Epithelial cell of proximal tubule (primary cell): Measurements from ENCODE around the gene HK1. TPM values are rescaled to one million over a fixed set of nuclear protein-coding genes. Genes with fewer than 3 reads are reported as not detected.
"Not testable (repeated sequence)": the region's sequence is repeated elsewhere in the genome, so short reads cannot be mapped to it uniquely, and the experiment has no call there.

Source experiments
- DNase-seq: peaks from one replicate; pipeline ENCODE4 v3.0.0-alpha.2; 2011; ENCODE audit warnings: low read depth
- H3K4me3 ChIP-seq: 2 replicates; pipeline ENCODE4 v1.5.1; 2011; ENCODE audit warnings: low read depth, mild to moderate bottlenecking, low read length
- CTCF ChIP-seq: conservative IDR thresholded peaks from 2 replicates; pipeline ENCODE4 v1.5.1; 2012; ENCODE audit warnings: low read depth, mild to moderate bottlenecking, low read length
- total RNA-seq: library from RNA; depleted of rRNA; stranded (reverse); fragments of >200 nt; gene quantifications from 2 replicates; pipeline ENCODE4 v1.2.3, GENCODE V29; 2015

HK1 gene
- total RNA-seq, 1 donor from 2014 or later, result 84.4 TPM

GRCh38 chr10:69327463-69328379 lies 49.4 kb downstream of the HK1 start:
- peak overlapping the region; percentile 50 for H3K4me3 ChIP-seq
- no peak for TF ChIP-seq CTCF
- DNase-seq, result peak; percentile 59

GRCh38 chr10:69328380-69328735 lies 50.1 kb downstream of the HK1 start:
- H3K4me3 ChIP-seq, result peak overlapping the region; percentile 50
- DNase-seq, result no peak
- TF ChIP-seq CTCF, result no peak

- not testable (repeated sequence) for H3K4me3 ChIP-seq, DNase-seq
These were observed 50.6 kb downstream of the HK1 start for GRCh38 chr10:69328888-69329287.

GRCh38 chr10:69329721-69330178 lies 51.5 kb downstream of the HK1 start:
- TF ChIP-seq CTCF, result no peak
- no peak for DNase-seq
- no peak overlapping the region for H3K4me3 ChIP-seq

GRCh38 chr10:69331161-69331560 lies 52.9 kb downstream of the HK1 start:
- no peak for DNase-seq
- H3K4me3 ChIP-seq, result no peak overlapping the region
- no peak for TF ChIP-seq CTCF

- TF ChIP-seq CTCF, result no peak
These were observed 54.1 kb downstream of the HK1 start for GRCh38 chr10:69332278-69333010.

GRCh38 chr10:69333205-69333604 lies 54.9 kb downstream of the HK1 start:
- no peak overlapping the region for H3K4me3 ChIP-seq
- TF ChIP-seq CTCF, result peak; percentile 11
- no peak for DNase-seq

More at GRCh38 chr10:69332278-69333010, 54.1 kb downstream of the HK1 start:
- H3K4me3 ChIP-seq, result no peak overlapping the region
- no peak for DNase-seq

GRCh38 chr10:69333865-69334301 lies 55.6 kb downstream of the HK1 start:
- not testable (repeated sequence) for H3K4me3 ChIP-seq, DNase-seq
